Activated naive CD4-positive, alpha-beta T cell treated with anti-CD3 and anti-CD28 coated beads, Interleukin-2, amount 50 U/mL, for 24 hours (primary cell): Measurements from ENCODE around the gene COX10.
A peak's percentile ranks its signal among the peaks of the same experiment; 100 is the strongest.

Experiments
- H3K27ac Mint-ChIP-seq: one replicate; pipeline ENCODE4 v1.8.0; 2021; ENCODE audit warnings: mild to moderate bottlenecking, mixed read lengths
- H3K27me3 Mint-ChIP-seq: one replicate; pipeline ENCODE4 v1.8.0; 2021; ENCODE audit warnings: mixed read lengths
- H3K36me3 Mint-ChIP-seq: one replicate; pipeline ENCODE4 v1.8.0; 2021; ENCODE audit warnings: mixed read lengths
- H3K4me1 Mint-ChIP-seq: one replicate; pipeline ENCODE4 v1.8.0; 2021; ENCODE audit warnings: mixed read lengths
- H3K4me3 Mint-ChIP-seq: one replicate; pipeline ENCODE4 v1.8.0; 2021; ENCODE audit warnings: mild to moderate bottlenecking, mixed read lengths
- H3K9me3 Mint-ChIP-seq: one replicate; pipeline ENCODE4 v1.8.0; 2021; ENCODE audit warnings: mixed read lengths

COX10 gene

GRCh38 chr17:14094676-14095601, 25.6 kb downstream of the COX10 start:
- Mint-ChIP-seq H3K4me3 (no peak overlapping the region), H3K4me1 (peaks cover 65% of the 10 kb centered on the region), H3K27me3 (no peaks in the 10 kb centered on the region), H3K36me3 (peaks cover 1% of the 10 kb centered on the region), H3K27ac (no peak overlapping the region), H3K9me3 (no peaks in the 10 kb centered on the region)

- Mint-ChIP-seq H3K4me3 (no peak overlapping the region), H3K36me3 (peaks cover 1% of the 10 kb centered on the region), H3K4me1 (peaks cover 60% of the 10 kb centered on the region), H3K9me3 (no peaks in the 10 kb centered on the region), H3K27ac (no peak overlapping the region), H3K27me3 (no peaks in the 10 kb centered on the region)
These were observed 26.3 kb downstream of the COX10 start for GRCh38 chr17:14095631-14096030.

- Mint-ChIP-seq H3K4me3 (no peak overlapping the region), H3K36me3 (peaks cover 4% of the 10 kb centered on the region), H3K27me3 (no peaks in the 10 kb centered on the region), H3K27ac (no peak overlapping the region), H3K4me1 (peaks cover 34% of the 10 kb centered on the region), H3K9me3 (no peaks in the 10 kb centered on the region)
These were observed 28.9 kb downstream of the COX10 start for GRCh38 chr17:14098246-14098645.

- Mint-ChIP-seq H3K27me3 (no peaks in the 10 kb centered on the region), H3K36me3 (peaks cover 12% of the 10 kb centered on the region), H3K4me1 (peaks cover 20% of the 10 kb centered on the region), H3K4me3 (no peak overlapping the region), H3K27ac (no peak overlapping the region), H3K9me3 (no peaks in the 10 kb centered on the region)
These were observed 32.7 kb downstream of the COX10 start for GRCh38 chr17:14101976-14102375.

- no peaks in the 10 kb centered on the region for H3K27me3 Mint-ChIP-seq
- peaks cover 27% of the 10 kb centered on the region for H3K4me1 Mint-ChIP-seq
- H3K27ac Mint-ChIP-seq: no peak overlapping the region
- H3K4me3 Mint-ChIP-seq: no peak overlapping the region
- H3K9me3 Mint-ChIP-seq: no peaks in the 10 kb centered on the region
- H3K36me3 Mint-ChIP-seq: peaks cover 12% of the 10 kb centered on the region
These were observed 34.5 kb downstream of the COX10 start for GRCh38 chr17:14103836-14104235.

GRCh38 chr17:14104734-14105133, 35.4 kb downstream of the COX10 start:
- H3K36me3 Mint-ChIP-seq: peaks cover 12% of the 10 kb centered on the region

GRCh38 chr17:14107889-14108288, 38.6 kb downstream of the COX10 start:
- H3K27ac Mint-ChIP-seq: peak overlapping the region; percentile 53
- H3K9me3 Mint-ChIP-seq: no peaks in the 10 kb centered on the region
- H3K4me3 Mint-ChIP-seq: peak overlapping the region; percentile 13
- H3K36me3 Mint-ChIP-seq: peaks cover 14% of the 10 kb centered on the region
- H3K4me1 Mint-ChIP-seq: peaks cover 62% of the 10 kb centered on the region
- no peaks in the 10 kb centered on the region for H3K27me3 Mint-ChIP-seq

More at GRCh38 chr17:14104734-14105133, 35.4 kb downstream of the COX10 start:
- Mint-ChIP-seq H3K4me1 (peaks cover 34% of the 10 kb centered on the region), H3K4me3 (no peak overlapping the region), H3K27me3 (no peaks in the 10 kb centered on the region), H3K9me3 (no peaks in the 10 kb centered on the region), H3K27ac (no peak overlapping the region)

DNA sequence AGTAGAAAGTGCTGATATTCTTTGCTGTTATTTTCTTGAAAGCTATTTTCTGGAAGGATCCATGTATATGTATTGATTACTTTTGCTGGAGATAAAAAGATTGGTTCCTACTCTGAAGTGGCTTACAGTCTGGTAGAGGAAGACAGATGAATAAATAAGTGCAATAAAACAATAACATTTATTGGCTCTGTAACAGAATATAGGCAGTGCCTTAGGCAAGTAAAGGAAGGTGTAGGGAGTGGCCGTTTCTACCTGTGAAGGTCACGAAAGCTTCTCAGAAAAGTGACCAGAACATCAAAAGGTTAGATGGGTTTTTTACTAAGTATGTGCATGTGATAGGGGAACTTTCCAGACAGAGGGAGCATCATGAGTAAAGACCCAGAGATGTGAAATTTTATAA, 43.1 kb downstream of the COX10 start:
- Mint-ChIP-seq H3K4me3 (no peak overlapping the region), H3K27ac (peak overlapping the region; percentile 37), H3K27me3 (no peaks in the 10 kb centered on the region), H3K4me1 (peaks cover 86% of the 10 kb centered on the region), H3K9me3 (peaks cover 7% of the 10 kb centered on the region), H3K36me3 (peaks cover 18% of the 10 kb centered on the region)

GRCh38 chr17:14113137-14113536, 43.8 kb downstream of the COX10 start:
- H3K4me1 Mint-ChIP-seq: peaks cover 82% of the 10 kb centered on the region
- H3K4me3 Mint-ChIP-seq: no peak overlapping the region
- peaks cover 18% of the 10 kb centered on the region for H3K36me3 Mint-ChIP-seq
- no peaks in the 10 kb centered on the region for H3K27me3 Mint-ChIP-seq
- no peak overlapping the region for H3K27ac Mint-ChIP-seq
- peaks cover 7% of the 10 kb centered on the region for H3K9me3 Mint-ChIP-seq

DNA sequence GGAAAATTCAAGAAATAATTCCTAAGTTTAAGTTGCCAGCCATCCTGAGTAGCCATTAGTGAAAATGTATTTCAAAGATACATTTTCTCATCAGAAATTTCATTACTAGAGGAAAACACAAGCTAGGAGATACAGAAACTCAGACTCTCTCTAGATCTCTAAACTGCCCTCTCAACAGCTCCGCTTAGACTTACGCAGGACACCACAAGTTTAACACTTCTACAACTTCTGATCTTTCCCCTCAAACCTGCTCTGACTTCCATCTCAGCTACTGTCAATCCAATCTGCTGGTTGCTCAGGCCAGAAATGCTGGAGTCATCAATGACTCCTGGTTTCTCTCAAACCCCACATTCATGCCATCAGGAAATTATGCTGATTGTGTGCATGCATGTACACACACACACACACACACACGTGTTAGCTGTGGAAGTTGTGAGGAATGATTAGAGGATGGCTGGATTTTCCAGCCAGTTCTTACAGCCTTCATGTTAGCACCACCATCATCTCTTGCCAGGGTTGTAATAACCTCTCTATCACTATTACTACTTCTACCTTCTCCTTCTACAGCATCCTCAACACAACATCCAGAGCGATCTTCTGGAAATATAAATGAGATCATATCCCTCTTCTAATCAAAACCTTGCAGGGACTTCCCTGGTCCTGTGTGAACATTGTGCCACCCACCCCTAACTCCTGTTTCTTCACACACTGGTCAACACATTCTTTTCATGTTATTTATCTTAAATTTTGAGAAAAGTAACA, 47.1 kb downstream of the COX10 start:
- no peaks in the 10 kb centered on the region for H3K27me3 Mint-ChIP-seq
- H3K9me3 Mint-ChIP-seq: peaks cover 7% of the 10 kb centered on the region
- H3K27ac Mint-ChIP-seq: peak overlapping the region; percentile 42
- no peak overlapping the region for H3K4me3 Mint-ChIP-seq
- H3K36me3 Mint-ChIP-seq: peaks cover 22% of the 10 kb centered on the region
- H3K4me1 Mint-ChIP-seq: peaks cover 84% of the 10 kb centered on the region

GRCh38 chr17:14118951-14119350, 49.6 kb downstream of the COX10 start:
- Mint-ChIP-seq H3K27me3 (no peaks in the 10 kb centered on the region), H3K27ac (peak overlapping the region; percentile 90), H3K9me3 (peaks cover 7% of the 10 kb centered on the region), H3K4me1 (peaks cover 86% of the 10 kb centered on the region), H3K4me3 (peak overlapping the region; percentile 64), H3K36me3 (peaks cover 24% of the 10 kb centered on the region)

DNA sequence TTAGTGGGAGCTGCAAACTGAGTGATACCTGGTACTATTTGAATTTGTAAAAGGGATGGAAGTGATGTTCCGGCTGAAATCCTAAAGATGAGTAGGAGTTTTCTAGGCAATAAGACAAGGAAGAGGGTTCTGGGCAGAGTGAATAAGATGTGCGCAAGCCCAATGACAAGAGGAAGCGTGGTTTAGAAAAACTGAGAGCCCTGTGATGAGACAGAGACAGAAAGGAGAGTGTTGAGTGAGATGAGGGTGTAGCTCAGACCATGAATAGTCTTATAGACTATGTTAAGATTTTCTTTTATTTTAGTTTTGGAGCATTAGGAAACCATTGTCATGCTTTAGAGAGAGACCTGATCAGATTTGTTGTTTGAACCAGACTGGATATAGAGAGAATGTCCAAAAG, 50.2 kb downstream of the COX10 start:
- Mint-ChIP-seq H3K4me1 (peaks cover 89% of the 10 kb centered on the region), H3K27ac (peak overlapping the region; percentile 78), H3K9me3 (peaks cover 7% of the 10 kb centered on the region), H3K27me3 (no peaks in the 10 kb centered on the region), H3K4me3 (peak overlapping the region; percentile 19), H3K36me3 (peaks cover 22% of the 10 kb centered on the region)

GRCh38 chr17:14121952-14122351, 52.6 kb downstream of the COX10 start:
- no peaks in the 10 kb centered on the region for H3K27me3 Mint-ChIP-seq
- no peaks in the 10 kb centered on the region for H3K9me3 Mint-ChIP-seq
- H3K4me1 Mint-ChIP-seq: peaks cover 84% of the 10 kb centered on the region
- no peak overlapping the region for H3K27ac Mint-ChIP-seq
- H3K4me3 Mint-ChIP-seq: no peak overlapping the region
- H3K36me3 Mint-ChIP-seq: peaks cover 15% of the 10 kb centered on the region

DNA sequence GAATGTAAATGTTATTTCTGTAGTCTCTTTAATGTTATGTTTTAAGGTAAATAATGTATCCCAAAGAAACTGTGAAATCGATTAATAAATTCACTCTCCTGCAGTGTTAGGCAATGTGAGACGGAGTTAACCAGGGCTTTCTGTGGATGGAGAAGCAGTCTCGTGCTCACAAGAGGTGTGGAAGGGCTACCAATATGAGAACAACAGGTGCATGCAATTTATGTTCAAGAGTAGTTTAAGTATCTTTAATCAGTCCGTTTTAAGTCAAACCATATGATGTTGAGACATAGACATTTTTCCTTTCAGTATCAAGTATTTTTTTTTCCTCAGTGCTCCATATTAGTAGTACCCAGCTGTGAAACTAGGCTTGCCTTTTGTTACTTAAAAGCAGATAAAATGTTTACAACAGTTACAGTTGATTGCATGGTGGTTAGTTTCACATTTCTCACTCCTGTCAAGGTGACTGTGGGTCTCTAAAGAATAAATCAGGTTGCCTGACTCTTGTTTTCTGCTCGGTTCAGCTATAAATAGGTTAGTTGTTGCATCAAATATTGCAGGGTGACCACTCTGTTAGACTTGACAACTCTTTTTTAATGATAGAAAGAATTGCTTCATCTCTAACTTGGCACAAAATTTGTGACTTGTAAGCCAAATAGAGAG, 54.4 kb downstream of the COX10 start:
- Mint-ChIP-seq H3K9me3 (no peaks in the 10 kb centered on the region), H3K4me1 (peaks cover 70% of the 10 kb centered on the region), H3K27ac (peak overlapping the region; percentile 59), H3K36me3 (peaks cover 11% of the 10 kb centered on the region), H3K4me3 (no peak overlapping the region), H3K27me3 (no peaks in the 10 kb centered on the region)

GRCh38 chr17:14124854-14125253, 55.5 kb downstream of the COX10 start:
- peak overlapping the region; percentile 51 for H3K4me3 Mint-ChIP-seq
- peaks cover 10% of the 10 kb centered on the region for H3K36me3 Mint-ChIP-seq

More at GRCh38 chr17:14124854-14125253, 55.5 kb downstream of the COX10 start:
- Mint-ChIP-seq H3K27ac (no peak overlapping the region), H3K9me3 (no peaks in the 10 kb centered on the region), H3K4me1 (peaks cover 64% of the 10 kb centered on the region), H3K27me3 (no peaks in the 10 kb centered on the region)
